HUES64 (cell line): Measurements from ENCODE around the gene ATP13A2. TPM values are rescaled to one million over a fixed set of nuclear protein-coding genes. Genes with fewer than 3 reads are reported as not detected.
A peak's percentile ranks its signal among the peaks of the same experiment; 100 is the strongest.

Experiments used
- H3K27ac ChIP-seq: 2 replicates; pipeline ENCODE4 v1.7.0; 2013; ENCODE audit warnings: low read depth, low read length, inconsistent platforms
- H3K27me3 ChIP-seq: 2 replicates; pipeline ENCODE4 v1.6.1; 2013; ENCODE audit warnings: mild to moderate bottlenecking, low read length; ENCODE audit not compliant: insufficient read depth
- H3K36me3 ChIP-seq: 2 replicates; pipeline ENCODE4 v1.6.1; 2013; ENCODE audit warnings: mild to moderate bottlenecking, low read length; ENCODE audit not compliant: insufficient read depth
- H3K4me1 ChIP-seq: 2 replicates; pipeline ENCODE4 v1.6.1; 2013; ENCODE audit warnings: mild to moderate bottlenecking, low read length, moderate library complexity; ENCODE audit not compliant: insufficient read depth
- H3K4me3 ChIP-seq: 2 replicates; pipeline ENCODE4 v1.5.1; 2013; ENCODE audit warnings: mild to moderate bottlenecking, low read length, moderate library complexity
- H3K9ac ChIP-seq: 2 replicates; pipeline ENCODE4 v1.6.1; 2013; ENCODE audit warnings: mild to moderate bottlenecking, low read depth, low read length
- H3K9me3 ChIP-seq: 2 replicates; pipeline ENCODE4 v1.6.1; 2013; ENCODE audit warnings: low read depth, low read length; ENCODE audit not compliant: insufficient read depth
- WGBS: fragments of 150-250, 120-280 bp; methylation state at CpG from one replicate; pipeline ENCODE4 v1.1.7; 2013; ENCODE audit warnings: missing lambda C conversion rate; 5-methylcytosine and 5-hydroxymethylcytosine counted together
- polyA plus RNA-seq, 2 experiments: library from polyadenylated mRNA; stranded (reverse); fragments of 50-300 nt; gene quantifications; one replicate each; pipeline ENCODE4 v1.2.3, GENCODE V29; 2013

ATP13A2 gene, protein sequence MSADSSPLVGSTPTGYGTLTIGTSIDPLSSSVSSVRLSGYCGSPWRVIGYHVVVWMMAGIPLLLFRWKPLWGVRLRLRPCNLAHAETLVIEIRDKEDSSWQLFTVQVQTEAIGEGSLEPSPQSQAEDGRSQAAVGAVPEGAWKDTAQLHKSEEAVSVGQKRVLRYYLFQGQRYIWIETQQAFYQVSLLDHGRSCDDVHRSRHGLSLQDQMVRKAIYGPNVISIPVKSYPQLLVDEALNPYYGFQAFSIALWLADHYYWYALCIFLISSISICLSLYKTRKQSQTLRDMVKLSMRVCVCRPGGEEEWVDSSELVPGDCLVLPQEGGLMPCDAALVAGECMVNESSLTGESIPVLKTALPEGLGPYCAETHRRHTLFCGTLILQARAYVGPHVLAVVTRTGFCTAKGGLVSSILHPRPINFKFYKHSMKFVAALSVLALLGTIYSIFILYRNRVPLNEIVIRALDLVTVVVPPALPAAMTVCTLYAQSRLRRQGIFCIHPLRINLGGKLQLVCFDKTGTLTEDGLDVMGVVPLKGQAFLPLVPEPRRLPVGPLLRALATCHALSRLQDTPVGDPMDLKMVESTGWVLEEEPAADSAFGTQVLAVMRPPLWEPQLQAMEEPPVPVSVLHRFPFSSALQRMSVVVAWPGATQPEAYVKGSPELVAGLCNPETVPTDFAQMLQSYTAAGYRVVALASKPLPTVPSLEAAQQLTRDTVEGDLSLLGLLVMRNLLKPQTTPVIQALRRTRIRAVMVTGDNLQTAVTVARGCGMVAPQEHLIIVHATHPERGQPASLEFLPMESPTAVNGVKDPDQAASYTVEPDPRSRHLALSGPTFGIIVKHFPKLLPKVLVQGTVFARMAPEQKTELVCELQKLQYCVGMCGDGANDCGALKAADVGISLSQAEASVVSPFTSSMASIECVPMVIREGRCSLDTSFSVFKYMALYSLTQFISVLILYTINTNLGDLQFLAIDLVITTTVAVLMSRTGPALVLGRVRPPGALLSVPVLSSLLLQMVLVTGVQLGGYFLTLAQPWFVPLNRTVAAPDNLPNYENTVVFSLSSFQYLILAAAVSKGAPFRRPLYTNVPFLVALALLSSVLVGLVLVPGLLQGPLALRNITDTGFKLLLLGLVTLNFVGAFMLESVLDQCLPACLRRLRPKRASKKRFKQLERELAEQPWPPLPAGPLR
- polyA plus RNA-seq (2013, experiment 1 of 2), result 37.1 TPM
- 42.7 TPM for polyA plus RNA-seq (2013, experiment 2 of 2)

DNA sequence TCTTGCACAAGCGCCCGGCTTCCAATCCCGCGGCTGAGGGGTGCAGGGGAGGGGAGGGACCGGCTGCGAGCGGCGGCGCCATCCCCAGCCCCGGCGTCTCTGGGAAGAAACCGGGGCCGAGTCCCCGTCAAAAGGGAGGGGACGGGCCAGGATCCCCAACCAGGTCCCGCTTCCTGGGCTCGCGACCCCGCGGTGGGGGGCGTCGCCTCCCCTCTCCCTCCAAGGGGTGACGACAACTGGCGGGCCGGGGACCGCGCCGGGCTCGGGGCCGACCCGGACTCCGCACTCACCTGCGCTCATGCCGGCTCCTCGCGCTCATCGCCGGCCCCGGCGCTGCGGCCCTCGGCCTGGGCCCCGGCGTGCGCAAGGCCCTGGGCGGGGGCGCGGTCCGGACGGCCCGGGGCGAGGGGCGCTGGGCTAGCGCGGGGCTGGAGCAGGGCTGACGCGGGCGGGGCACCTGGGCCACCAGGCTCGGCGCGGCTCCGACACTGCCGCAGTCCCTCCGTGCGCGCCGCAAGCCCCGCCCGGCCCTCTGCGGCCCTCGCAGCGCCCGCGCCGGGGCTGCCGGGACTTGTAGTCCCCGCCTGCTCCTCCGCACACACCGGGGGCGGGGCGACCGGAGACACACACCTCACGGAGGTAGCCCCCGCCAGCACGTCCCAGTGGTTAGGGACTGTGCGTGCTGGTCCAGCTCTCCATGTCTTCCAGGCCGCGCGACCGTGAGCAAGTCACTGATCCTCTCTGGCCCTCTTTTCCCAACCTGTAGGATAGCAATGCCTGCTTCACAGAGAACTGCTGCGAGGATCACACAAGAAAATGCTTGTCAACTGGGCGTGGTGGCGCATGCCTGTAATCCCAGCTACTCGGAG, at the start of gene ATP13A2:
TSS of gene ATP13A2 (minus strand) at position 490 of the 869 bp plus-strand sequence. CDS start at position 300, 190 bp downstream.
- peak within 1 kb of the TSS; percentile 79 for H3K4me3 ChIP-seq
- H3K27ac ChIP-seq, result no peak within 1 kb of the TSS; the same call in 1 of the 2 replicates
- H3K27me3 ChIP-seq, result no peaks in the 10 kb centered on the region
- H3K9ac ChIP-seq, result peak within 1 kb of the TSS; percentile 63
- H3K9me3 ChIP-seq, result no peaks in the 10 kb centered on the region
- no peaks in the 10 kb centered on the region for H3K36me3 ChIP-seq
- H3K4me1 ChIP-seq, result peaks cover 42% of the 10 kb centered on the region
- 2% methylated on average over 94 of the region's 94 CpGs for WGBS

DNA sequence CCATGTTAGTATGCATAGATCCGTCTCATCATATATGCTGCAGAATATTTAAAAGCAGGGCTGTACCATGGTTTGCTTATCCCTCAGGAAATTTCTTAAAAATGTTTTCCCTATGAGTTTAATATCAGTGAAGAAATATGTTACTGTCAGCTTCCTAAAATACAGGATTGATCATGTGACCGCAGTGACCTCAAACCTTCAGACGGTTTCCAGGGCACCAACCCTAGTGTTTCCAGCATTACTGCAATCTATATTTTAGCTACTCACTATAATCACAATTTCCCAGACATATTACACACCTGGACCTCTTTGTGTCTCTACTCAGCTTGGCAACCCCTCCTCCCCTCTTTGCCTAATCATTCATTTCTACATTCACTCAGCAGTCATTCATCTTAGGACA, 49.8 kb upstream of the ATP13A2 start:
- peaks cover 5% of the 10 kb centered on the region for H3K4me1 ChIP-seq
- 95% methylated on average over 3 of the region's 3 CpGs for WGBS
- no peaks in the 10 kb centered on the region for H3K36me3 ChIP-seq
- H3K27ac ChIP-seq, result no peak overlapping the region
- H3K9me3 ChIP-seq, result peaks cover 6% of the 10 kb centered on the region; the same call in 1 of the 2 replicates
- no peaks in the 10 kb centered on the region for H3K27me3 ChIP-seq
- no peak overlapping the region for H3K9ac ChIP-seq
- H3K4me3 ChIP-seq, result no peak overlapping the region

DNA sequence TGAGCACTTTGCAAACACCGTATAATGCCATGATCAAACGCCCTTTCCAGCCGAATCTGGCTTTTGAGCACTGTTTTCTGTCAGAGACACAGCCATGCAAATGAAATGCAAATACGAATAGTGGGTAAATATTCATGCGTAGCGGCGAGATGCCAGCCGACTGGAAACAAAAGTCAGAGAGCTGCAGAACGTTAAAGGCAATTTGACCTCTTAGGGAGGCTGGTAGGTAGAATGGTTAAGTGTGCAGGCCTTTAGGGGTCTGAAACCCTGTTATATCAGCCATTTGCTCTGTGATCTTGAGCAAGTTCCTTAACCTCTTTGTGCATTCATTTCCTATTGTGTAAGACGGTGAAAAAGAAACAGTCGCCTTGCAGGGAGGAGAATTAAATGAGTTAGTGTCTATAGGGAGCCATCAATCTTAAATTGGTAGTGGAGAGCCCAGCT, 48.6 kb upstream of the ATP13A2 start:
- H3K27ac ChIP-seq, result no peak overlapping the region
- H3K9me3 ChIP-seq, result peaks cover 3% of the 10 kb centered on the region; the same call in 1 of the 2 replicates
- 42% methylated on average over 11 of the region's 11 CpGs for WGBS
- H3K36me3 ChIP-seq, result no peaks in the 10 kb centered on the region
- no peak overlapping the region for H3K9ac ChIP-seq
- no peak overlapping the region for H3K4me3 ChIP-seq
- peaks cover 5% of the 10 kb centered on the region for H3K4me1 ChIP-seq
- no peaks in the 10 kb centered on the region for H3K27me3 ChIP-seq

DNA sequence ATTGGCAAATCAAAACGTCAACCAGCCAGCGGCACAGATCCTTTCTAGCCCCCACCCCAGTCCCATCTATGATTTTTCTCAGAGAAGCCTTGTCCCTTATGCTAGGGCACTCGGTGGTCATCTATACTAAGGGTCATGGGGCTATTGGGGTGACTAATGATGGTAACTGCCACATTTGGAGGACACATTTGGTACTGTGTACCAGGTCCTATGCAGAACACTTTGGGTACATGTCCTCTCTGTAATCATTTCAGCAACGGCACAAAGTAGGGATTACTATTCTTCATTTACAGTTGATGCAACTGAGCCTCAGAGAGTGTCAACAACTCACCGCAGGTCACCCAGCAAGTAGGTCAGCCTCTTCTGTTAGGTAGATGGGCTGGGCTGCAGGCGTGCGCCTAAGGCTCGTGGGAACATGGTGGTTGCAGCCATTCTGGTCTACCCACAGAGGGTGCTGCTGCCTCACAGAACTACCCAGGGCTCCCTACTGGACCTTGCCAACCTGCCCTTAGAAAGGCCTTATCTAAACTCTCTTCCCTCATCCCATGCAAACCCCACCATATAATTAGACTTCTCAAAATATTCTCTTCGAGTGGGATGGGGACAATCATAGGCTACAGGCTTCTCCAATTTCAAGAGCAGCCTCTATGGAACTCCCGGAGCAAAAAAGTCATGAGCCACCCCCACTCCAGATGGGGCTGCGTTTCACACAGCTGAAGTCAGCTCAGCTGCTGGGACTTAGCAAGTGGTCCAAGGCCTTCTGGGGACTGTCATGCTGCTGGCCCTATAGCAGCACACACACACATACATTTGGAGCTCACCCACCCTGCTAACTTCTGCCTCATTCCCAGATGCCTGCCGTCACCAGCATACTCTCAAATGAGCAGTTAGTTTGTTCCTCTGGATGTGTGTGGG, 47.9 kb upstream of the ATP13A2 start:
- no peaks in the 10 kb centered on the region for H3K27me3 ChIP-seq

DNA sequence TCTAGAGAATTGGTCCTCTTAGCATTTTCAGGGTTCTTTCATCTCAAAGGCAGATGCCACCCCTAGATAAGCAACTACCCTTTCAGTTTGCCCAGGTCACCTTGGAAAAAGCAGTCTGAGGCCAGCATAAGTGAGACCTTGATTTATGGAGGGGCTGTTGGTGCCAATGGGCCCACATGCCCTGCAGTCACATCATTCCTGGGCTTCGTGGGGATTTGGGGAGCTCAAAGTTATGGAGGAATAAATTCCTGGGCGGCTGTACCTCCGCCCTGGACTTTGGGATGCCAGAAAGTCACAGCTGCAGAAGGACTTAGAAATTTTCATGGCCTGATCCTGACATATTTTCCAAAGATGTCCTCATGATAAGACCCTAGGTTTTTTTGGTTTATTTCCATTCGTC, 44.8 kb upstream of the ATP13A2 start:
- no peaks in the 10 kb centered on the region for H3K9me3 ChIP-seq
- H3K9ac ChIP-seq, result no peak overlapping the region
- peaks cover under 1% of the 10 kb centered on the region; the same call in 1 of the 2 replicates for H3K36me3 ChIP-seq
- WGBS, result 93% methylated on average over 4 of the region's 4 CpGs
- H3K27ac ChIP-seq, result no peak overlapping the region
- H3K4me1 ChIP-seq, result peaks cover 14% of the 10 kb centered on the region
- H3K4me3 ChIP-seq, result no peak overlapping the region
- H3K27me3 ChIP-seq, result no peaks in the 10 kb centered on the region

More for the DNA sequence above, 47.9 kb upstream of the ATP13A2 start:
- Histone ChIP-seq H3K27ac (no peak overlapping the region), H3K4me1 (peaks cover 5% of the 10 kb centered on the region), H3K4me3 (no peak overlapping the region), H3K36me3 (no peaks in the 10 kb centered on the region), H3K9ac (no peak overlapping the region), H3K9me3 (no peaks in the 10 kb centered on the region; the same call in 1 of the 2 replicates)
- 50% methylated on average over 12 of the region's 12 CpGs for WGBS

DNA sequence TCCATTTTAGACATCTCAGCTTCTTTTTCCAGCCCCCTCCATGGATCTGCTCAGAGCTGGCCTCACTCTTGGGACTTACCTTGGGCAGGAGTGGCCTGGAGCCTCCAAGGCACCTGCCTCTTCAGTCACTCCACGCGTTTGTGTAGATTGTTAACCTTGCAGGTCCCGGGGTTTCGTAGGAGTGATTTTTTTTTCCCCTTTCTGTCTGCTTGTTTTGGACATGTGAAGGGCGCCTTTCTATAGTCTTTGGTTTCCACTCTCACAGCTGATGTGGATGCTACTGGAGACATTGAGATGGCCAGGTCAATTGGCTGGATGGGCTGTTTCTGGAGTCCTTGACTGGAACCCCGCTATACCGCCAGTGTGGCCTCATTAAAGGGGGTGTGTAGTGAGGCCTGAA, 44.1 kb upstream of the ATP13A2 start:
- 93% methylated on average over 7 of the region's 7 CpGs for WGBS
- Histone ChIP-seq H3K4me3 (no peak overlapping the region), H3K27me3 (no peaks in the 10 kb centered on the region), H3K36me3 (peaks cover 8% of the 10 kb centered on the region), H3K27ac (no peak overlapping the region), H3K9me3 (no peaks in the 10 kb centered on the region), H3K4me1 (peaks cover 14% of the 10 kb centered on the region), H3K9ac (no peak overlapping the region)

DNA sequence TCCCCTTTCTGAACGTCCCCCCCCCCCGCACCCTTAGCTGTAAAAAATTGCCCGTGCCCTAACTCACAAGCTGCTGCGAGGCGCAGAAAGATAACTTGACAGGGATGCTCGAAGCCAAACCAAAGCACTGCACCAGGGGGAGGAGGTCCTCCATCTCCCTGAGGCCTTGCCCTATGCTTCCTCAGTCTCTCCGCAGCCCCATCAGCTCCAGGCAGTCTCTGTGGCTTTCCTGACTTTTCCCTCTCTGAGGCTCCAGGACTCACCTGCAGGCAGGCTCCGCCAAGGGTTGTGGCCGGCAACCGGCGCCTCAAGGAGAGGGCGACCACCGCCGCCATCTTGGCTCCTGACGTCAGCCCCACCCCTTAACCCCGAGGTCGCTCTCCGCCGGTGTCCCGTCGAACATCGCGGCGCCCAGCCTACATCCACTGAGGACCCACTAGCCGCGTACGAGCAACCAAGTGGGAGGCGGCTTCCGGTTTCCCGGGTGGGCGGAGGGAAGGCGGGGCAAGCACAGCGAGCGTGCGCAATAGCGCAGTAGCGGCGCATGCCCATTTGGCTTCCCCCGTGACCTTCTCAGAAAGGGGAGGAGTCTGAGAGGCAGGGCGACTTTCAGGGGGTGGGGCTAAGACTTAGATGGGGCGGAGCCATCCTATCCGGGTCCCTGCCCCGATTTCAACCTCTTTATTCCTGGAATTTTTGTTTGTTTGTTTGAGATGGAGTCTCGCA, 42.1 kb upstream of the ATP13A2 start, which contains the start of gene SDHB:
TSS of gene SDHB (minus strand) at position 348 of the 726 bp plus-strand sequence. CDS start at position 335, 13 bp downstream.
- peak within 1 kb of the TSS; percentile 95 for H3K4me3 ChIP-seq
- H3K9me3 ChIP-seq, result no peaks in the 10 kb centered on the region
- peak within 1 kb of the TSS; percentile 62; the same call in 1 of the 2 replicates for H3K27ac ChIP-seq
- H3K36me3 ChIP-seq, result peaks cover 26% of the 10 kb centered on the region
- no peaks in the 10 kb centered on the region for H3K27me3 ChIP-seq
- peaks cover 9% of the 10 kb centered on the region; the same call in 1 of the 2 replicates for H3K4me1 ChIP-seq
- WGBS, result under 1% methylated on average over 44 of the region's 44 CpGs
- peak within 1 kb of the TSS; percentile 75 for H3K9ac ChIP-seq

DNA sequence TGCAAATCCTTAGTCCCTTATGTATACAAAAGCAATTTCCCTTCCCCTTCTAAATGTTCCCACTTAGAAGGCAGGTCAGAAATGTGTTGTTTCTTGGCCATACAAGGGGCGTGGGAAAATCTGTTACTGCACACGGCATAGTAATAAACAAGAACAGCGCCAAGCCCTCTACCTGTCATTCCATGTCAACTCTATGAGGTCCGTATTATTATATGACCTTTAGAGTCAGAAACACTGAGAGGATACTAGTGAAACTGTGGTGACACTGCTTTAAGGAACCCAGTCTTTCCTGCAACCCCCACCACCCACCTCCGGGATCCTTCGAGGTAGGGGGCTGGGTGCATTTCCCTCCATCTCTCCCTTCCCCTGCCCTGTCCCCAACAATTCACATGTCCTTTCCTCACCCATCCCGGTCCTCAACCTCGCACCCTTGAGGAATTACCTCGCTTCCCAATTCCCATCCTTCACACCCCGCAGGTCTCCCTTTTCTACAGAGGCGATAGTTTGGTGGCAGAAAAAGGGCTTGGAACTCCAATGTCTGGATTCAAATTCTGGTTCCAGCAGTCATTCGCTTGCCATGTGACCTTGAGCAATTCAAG, 41.5 kb upstream of the ATP13A2 start:
- Histone ChIP-seq H3K36me3 (peaks cover 26% of the 10 kb centered on the region), H3K27ac (no peak overlapping the region; the same call in 1 of the 2 replicates), H3K27me3 (no peaks in the 10 kb centered on the region), H3K9me3 (no peaks in the 10 kb centered on the region), H3K4me1 (peaks cover 9% of the 10 kb centered on the region; the same call in 1 of the 2 replicates), H3K4me3 (peak overlapping the region; percentile 95), H3K9ac (peak overlapping the region; percentile 75)
- WGBS, result 10% methylated on average over 12 of the region's 12 CpGs
